ENCODE measurements around the gene ICAM2. TPM values are rescaled to one million over a fixed set of nuclear protein-coding genes. Genes with fewer than 3 reads are reported as not detected.

ICAM2 gene
- total RNA-seq, 1 donor from 2014 or later = 31.9 TPM

GRCh38 chr17:63966646-63967264 is 53.7 kb downstream of the ICAM2 start:
- ATAC-seq (ENCODE audit: poor library complexity) (no peak), DNase-seq (no peak)
- intact Hi-C loops (cut with DNase I) = no loop called here

- ATAC-seq (ENCODE audit: poor library complexity) (peak; percentile 27), DNase-seq (peak; percentile 66)
- intact Hi-C loops (cut with DNase I) = no loop called here
These were observed 57.3 kb downstream of the ICAM2 start for GRCh38 chr17:63963123-63963522.

- intact Hi-C loops (cut with DNase I) = no loop called here
- no peak for DNase-seq
- no peak for ATAC-seq (ENCODE audit: poor library complexity)
These were observed 58.1 kb downstream of the ICAM2 start for GRCh38 chr17:63962298-63962744.

- ATAC-seq (ENCODE audit: poor library complexity) = peak; percentile 77
- DNase-seq = peak; percentile 79
- intact Hi-C loops (cut with DNase I) = no loop called here
These were observed 58.8 kb downstream of the ICAM2 start for GRCh38 chr17:63961355-63962212.

- ATAC-seq (ENCODE audit: poor library complexity) (no peak), DNase-seq (no peak)
- intact Hi-C loops (cut with DNase I) = no loop called here
These were observed 60.0 kb downstream of the ICAM2 start for GRCh38 chr17:63960430-63960829.

- intact Hi-C loops (cut with DNase I) = no loop called here
- DNase-seq (no peak), ATAC-seq (ENCODE audit: poor library complexity) (no peak)
These were observed 60.4 kb downstream of the ICAM2 start for GRCh38 chr17:63960006-63960405.

GRCh38 chr17:63956296-63956920 is 64.0 kb downstream of the ICAM2 start:
- ATAC-seq (ENCODE audit: poor library complexity) (no peak), DNase-seq (no peak)
- intact Hi-C loops (cut with DNase I) = no loop called here

GRCh38 chr17:63955791-63956190 is 64.6 kb downstream of the ICAM2 start:
- ATAC-seq (ENCODE audit: poor library complexity) = no peak
- no peak for DNase-seq
- intact Hi-C loops (cut with DNase I) = no loop called here

- DNase-seq (no peak), ATAC-seq (ENCODE audit: poor library complexity) (no peak)
- intact Hi-C loops (cut with DNase I) = no loop called here
These were observed 65.2 kb downstream of the ICAM2 start for GRCh38 chr17:63955232-63955631.

GRCh38 chr17:63954402-63955063 is 65.9 kb downstream of the ICAM2 start:
- DNase-seq = no peak
- intact Hi-C loops (cut with DNase I) = no loop called here
- ATAC-seq (ENCODE audit: poor library complexity) = peak; percentile 54

Other genes with a start within 250 kb of the ICAM2 start
- gene CCDC47, start 247.0 kb downstream of the ICAM2 start, total RNA-seq = 84.8 TPM
- gene DDX42, start 246.5 kb downstream of the ICAM2 start, total RNA-seq = 42.4 TPM
- gene PSMC5, start 193.2 kb downstream of the ICAM2 start, total RNA-seq = 136 TPM
- 29.8 TPM for gene FTSJ3, start 193.0 kb downstream of the ICAM2 start, total RNA-seq
- gene SMARCD2, start 177.9 kb downstream of the ICAM2 start, total RNA-seq = 22.0 TPM
- gene CSH2, start 147.0 kb downstream of the ICAM2 start, total RNA-seq = not detected
- gene GH2, start 138.7 kb downstream of the ICAM2 start, total RNA-seq = not detected
- gene CSH1, start 124.1 kb downstream of the ICAM2 start, total RNA-seq = not detected
- not detected for gene CSHL1, start 109.4 kb downstream of the ICAM2 start, total RNA-seq
- gene GH1, start 101.8 kb downstream of the ICAM2 start, total RNA-seq = not detected
- 8.9 TPM for gene CD79B, start 88.3 kb downstream of the ICAM2 start, total RNA-seq
- 0.56 TPM for gene SCN4A, start 47.7 kb downstream of the ICAM2 start, total RNA-seq
- 0.30 TPM for gene PRR29, start 22.3 kb downstream of the ICAM2 start, total RNA-seq
- gene ERN1, start 109.5 kb upstream of the ICAM2 start, total RNA-seq = 6.7 TPM
- gene TEX2, start 242.6 kb upstream of the ICAM2 start, total RNA-seq = 54.0 TPM

All from Right ventricle myocardium superior (tissue), 1 donor.